ENCODE data around the gene TRPV3. TPM values are rescaled to one million over a fixed set of nuclear protein-coding genes. Genes with fewer than 3 reads are reported as not detected.
A peak's percentile ranks its signal among the peaks of the same experiment; 100 is the strongest.

Gene TRPV3
- total and polyA plus RNA-seq, 2 of the 13 experiments (the other 11 are each of a cell fraction or from before 2014, with no cell fraction given) = 0.90 to 1.0 TPM

- TF ChIP-seq PRDM15 (CRISPR knock-in tag; IDR thresholded peaks at IDR 0.05) (no peak), ZFP36L1 (CRISPR knock-in tag; IDR thresholded peaks at IDR 0.05) (no peak), BCL6 (CRISPR knock-in tag; IDR thresholded peaks at IDR 0.05) (0 out of 2 replicates have a peak, but pooled peaks have one; percentile 23), NR3C1 (CRISPR knock-in tag; IDR thresholded peaks at IDR 0.05) (no peak), STAG1 (CRISPR knock-in tag; IDR thresholded peaks at IDR 0.05) (no peak), ZNF770 (CRISPR knock-in tag; IDR thresholded peaks at IDR 0.05) (no peak), E2F5 (CRISPR knock-in tag; conservative IDR thresholded peaks at IDR 0.05) (no peak), MED1 (CRISPR knock-in tag; IDR thresholded peaks at IDR 0.05) (peak; percentile 50; the same call in 1 of the 2 replicates), NFIB (CRISPR knock-in tag; IDR thresholded peaks at IDR 0.05; ENCODE audit: borderline replicate concordance) (no peak), GFI1 (CRISPR knock-in tag; IDR thresholded peaks at IDR 0.05; ENCODE audit: borderline replicate concordance) (0 out of 2 replicates have a peak, but pooled peaks have one; percentile 20), ESRRA (CRISPR knock-in tag; IDR thresholded peaks at IDR 0.05; ENCODE audit: low read depth) (peak; percentile 92), ZNF547 (CRISPR knock-in tag; IDR thresholded peaks at IDR 0.05) (no peak), ZBTB40 (IDR thresholded peaks at IDR 0.05) (no peak), ZBTB40 (CRISPR knock-in tag; IDR thresholded peaks at IDR 0.05) (no peak), GZF1 (CRISPR knock-in tag; IDR thresholded peaks at IDR 0.05) (no peak)
Measured at GRCh38 chr17:3546521-3546920, 11.1 kb downstream of the TRPV3 start (continued).
